HG03354 (cell line): Measurements from ENCODE around the gene TNFSF9.
"Not testable (repeated sequence)": the region's sequence is repeated elsewhere in the genome, so short reads cannot be mapped to it uniquely, and the experiment has no call there.

ENCODE experiments used
- ATAC-seq: cut with Tn5 transposase; IDR thresholded peaks from one replicate; pipeline ENCODE4 v1.9.1; 2021; ENCODE audit warnings: mild to moderate bottlenecking; ENCODE audit not compliant: unreplicated experiment, poor library complexity, severe bottlenecking

The TNFSF9 gene

GRCh38 chr19:6503407-6504201 lies 27.2 kb upstream of the TNFSF9 start:
- no peak for ATAC-seq

GRCh38 chr19:6508028-6508771 lies 22.6 kb upstream of the TNFSF9 start:
- ATAC-seq: not testable (repeated sequence)

GRCh38 chr19:6509118-6509971 lies 21.5 kb upstream of the TNFSF9 start:
- no peak for ATAC-seq

GRCh38 chr19:6510618-6511017 lies 20.2 kb upstream of the TNFSF9 start:
- no peak for ATAC-seq

- no peak for ATAC-seq
These were observed 16.7 kb upstream of the TNFSF9 start for GRCh38 chr19:6514089-6514488.

GRCh38 chr19:6514926-6515544 lies 15.8 kb upstream of the TNFSF9 start:
- ATAC-seq: no peak

GRCh38 chr19:6516018-6516658 lies 14.7 kb upstream of the TNFSF9 start:
- peak; percentile 47 for ATAC-seq

- ATAC-seq: peak; percentile 40
These were observed 14.1 kb upstream of the TNFSF9 start for GRCh38 chr19:6516659-6517291.

GRCh38 chr19:6518145-6518911 lies 12.5 kb upstream of the TNFSF9 start:
- ATAC-seq: no peak

- no peak for ATAC-seq
These were observed 11.5 kb upstream of the TNFSF9 start for GRCh38 chr19:6519289-6519688.

- ATAC-seq: peak; percentile 57
These were observed 8.8 kb upstream of the TNFSF9 start for GRCh38 chr19:6521718-6522646.

GRCh38 chr19:6522712-6523111 lies 8.1 kb upstream of the TNFSF9 start:
- no peak for ATAC-seq

GRCh38 chr19:6524311-6524710 lies 6.5 kb upstream of the TNFSF9 start:
- ATAC-seq: no peak

- ATAC-seq: peak; percentile 49
These were observed 2.8 kb upstream of the TNFSF9 start for GRCh38 chr19:6527893-6528543.

- peak; percentile 19 for ATAC-seq
These were observed 2.2 kb upstream of the TNFSF9 start for GRCh38 chr19:6528544-6529121.

GRCh38 chr19:6529351-6529750 lies 1.5 kb upstream of the TNFSF9 start:
- no peak for ATAC-seq
